Lower leg skin (tissue), 4 donors: ENCODE data around the gene PLEKHG7. TPM values are rescaled to one million over a fixed set of nuclear protein-coding genes. Genes with fewer than 3 reads are reported as not detected.

Source experiments
- DNase-seq, 2 donors: peaks; one replicate each; pipeline ENCODE4 v3.0.0-alpha.2; 2019; ENCODE audit warnings: low spot score in 2 of 2
- H3K4me3 ChIP-seq: fragments of 200-600 bp; sonication (generic); 2 replicates; pipeline ENCODE4 v1.5.1; 2017; ENCODE audit warnings: mild to moderate bottlenecking, low read depth; ENCODE audit not compliant: poor library complexity, severe bottlenecking
- POLR2A ChIP-seq, 2 donors: fragments of 450-650 bp; IDR thresholded peaks; one replicate each; pipeline ENCODE4 v1.6.1; 2016 to 2017; ENCODE audit warnings: antibody characterized with exemption in 2 of 2, mild to moderate bottlenecking in 1 of 2, moderate library complexity in 1 of 2
- WGBS, 2 donors: methylation state at CpG; one replicate each; pipeline ENCODE4 v1.1.5; 2018; 5-methylcytosine and 5-hydroxymethylcytosine counted together
- intact Hi-C: fragments of 100-400 bp; cut with DNase I; formaldehyde crosslinking; loops from one replicate; pipeline ENCODE4 v1.15.0; 2023; ENCODE audit warnings: low total_unique reads
- total RNA-seq, 4 donors: library from RNA; depleted of rRNA; stranded (reverse); fragments of >200 nt; gene quantifications; one replicate each; pipeline ENCODE4 v1.1.0, GENCODE V29; 2016
- TF ChIP-seq, protein P1 (sequence below), 3 donors: fragments of 450-650 bp; IDR thresholded peaks; one replicate each; pipeline ENCODE4 v1.5.1; 2016; ENCODE audit warnings: antibody characterized with exemption in 3 of 3, mild to moderate bottlenecking in 3 of 3, moderate library complexity in 2 of 3

PLEKHG7 gene
- total RNA-seq, 4 donors from 2014 or later: not detected

DNA sequence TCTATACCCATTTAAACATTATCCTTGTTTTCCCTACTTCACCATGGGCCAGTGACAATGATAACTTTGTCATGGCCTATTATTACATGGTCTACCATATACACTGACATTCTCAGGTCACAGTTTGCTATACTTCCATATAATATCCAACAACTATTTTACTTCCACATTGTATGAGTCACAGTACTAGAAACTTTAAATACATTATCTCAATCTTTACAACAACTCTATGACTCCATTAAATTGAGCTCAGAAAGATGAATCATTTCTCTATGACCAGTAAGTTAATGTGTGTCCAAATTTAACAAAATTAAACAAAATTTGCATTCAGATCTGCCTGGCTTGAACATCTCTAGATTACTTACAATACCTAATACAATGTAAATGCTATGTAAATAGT is 93.9 kb downstream of the PLEKHG7 start:
- intact Hi-C loops: loop anchor here (10.0 kb wide), 1 partner anchor 598 kb away; no protein-coding TSS in a partner anchor
- no peak for DNase-seq
- no peak overlapping the region for H3K4me3 ChIP-seq
- TF ChIP-seq, protein P1, sequence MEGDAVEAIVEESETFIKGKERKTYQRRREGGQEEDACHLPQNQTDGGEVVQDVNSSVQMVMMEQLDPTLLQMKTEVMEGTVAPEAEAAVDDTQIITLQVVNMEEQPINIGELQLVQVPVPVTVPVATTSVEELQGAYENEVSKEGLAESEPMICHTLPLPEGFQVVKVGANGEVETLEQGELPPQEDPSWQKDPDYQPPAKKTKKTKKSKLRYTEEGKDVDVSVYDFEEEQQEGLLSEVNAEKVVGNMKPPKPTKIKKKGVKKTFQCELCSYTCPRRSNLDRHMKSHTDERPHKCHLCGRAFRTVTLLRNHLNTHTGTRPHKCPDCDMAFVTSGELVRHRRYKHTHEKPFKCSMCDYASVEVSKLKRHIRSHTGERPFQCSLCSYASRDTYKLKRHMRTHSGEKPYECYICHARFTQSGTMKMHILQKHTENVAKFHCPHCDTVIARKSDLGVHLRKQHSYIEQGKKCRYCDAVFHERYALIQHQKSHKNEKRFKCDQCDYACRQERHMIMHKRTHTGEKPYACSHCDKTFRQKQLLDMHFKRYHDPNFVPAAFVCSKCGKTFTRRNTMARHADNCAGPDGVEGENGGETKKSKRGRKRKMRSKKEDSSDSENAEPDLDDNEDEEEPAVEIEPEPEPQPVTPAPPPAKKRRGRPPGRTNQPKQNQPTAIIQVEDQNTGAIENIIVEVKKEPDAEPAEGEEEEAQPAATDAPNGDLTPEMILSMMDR (IDR thresholded peaks at IDR 0.05): no peak
- no peak for TF ChIP-seq POLR2A (IDR thresholded peaks at IDR 0.05)

DNA sequence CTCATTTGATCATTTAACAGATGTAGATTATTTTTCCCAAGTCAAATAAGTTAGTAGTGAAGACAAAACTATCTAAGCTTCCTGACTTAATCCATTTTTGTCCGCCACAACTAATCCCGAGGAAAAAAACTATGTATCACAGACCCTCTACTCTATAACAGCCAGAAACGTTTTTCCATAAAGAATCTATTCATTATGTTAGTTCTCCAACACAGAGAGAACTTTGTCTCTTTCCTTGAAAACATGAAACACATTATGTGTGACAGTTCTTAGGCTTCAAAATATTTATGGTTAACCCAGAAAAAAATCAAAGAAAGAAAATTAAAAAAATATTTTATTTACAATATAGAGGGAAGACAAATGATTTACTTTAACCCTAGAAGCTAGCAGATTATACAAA is 100.1 kb downstream of the PLEKHG7 start:
- TF ChIP-seq POLR2A (IDR thresholded peaks at IDR 0.05): no peak
- TF ChIP-seq, protein P1 (IDR thresholded peaks at IDR 0.05): no peak
- 72 to 73% methylated on average over 3 of the region's 3 CpGs for WGBS, 2 donors
- intact Hi-C loops: no loop called here
- no peak for DNase-seq
- H3K4me3 ChIP-seq: no peak overlapping the region

DNA sequence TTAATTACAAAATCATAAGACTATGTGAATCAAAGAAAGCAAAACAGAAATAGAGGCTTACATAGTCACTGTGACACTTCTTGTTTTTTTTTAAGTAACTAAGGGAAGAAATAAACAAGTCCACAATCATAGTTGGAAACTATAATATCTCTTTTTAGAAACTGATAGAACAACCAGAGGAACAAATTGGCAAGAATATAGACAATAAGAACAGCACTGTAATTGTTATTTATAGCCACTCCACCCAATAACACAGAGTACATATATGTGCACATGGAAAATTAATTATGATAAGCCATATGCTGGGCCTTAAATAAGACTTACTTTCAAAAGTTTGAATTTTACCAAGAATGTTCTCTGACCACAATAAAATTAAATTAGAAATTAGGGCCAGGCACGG is 101.1 kb downstream of the PLEKHG7 start:
- intact Hi-C loops: no loop called here
- no peak for DNase-seq
- TF ChIP-seq, protein P1 (IDR thresholded peaks at IDR 0.05): no peak
- TF ChIP-seq POLR2A (IDR thresholded peaks at IDR 0.05): no peak
- no peak overlapping the region for H3K4me3 ChIP-seq
- WGBS, 2 donors: 69 to 83% methylated on average over 1 of the region's 1 CpG

DNA sequence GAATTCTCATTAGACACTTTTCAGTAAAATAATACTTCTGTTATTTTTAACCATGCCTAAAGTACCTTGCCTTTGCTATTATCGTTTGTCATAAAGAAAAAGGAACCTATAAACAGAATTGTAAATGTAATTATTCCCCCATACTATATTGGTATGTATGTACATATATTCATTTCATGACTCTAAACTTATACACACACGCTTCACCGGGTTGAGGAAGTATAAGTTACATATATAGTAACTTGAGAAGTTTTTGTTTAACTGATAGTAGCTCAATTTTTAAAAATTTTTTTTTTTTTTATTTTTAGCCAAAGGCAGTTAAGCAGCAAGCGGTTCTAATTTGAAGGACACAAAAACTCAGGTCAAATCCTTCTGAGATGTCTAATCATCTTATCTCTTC is 107.6 kb downstream of the PLEKHG7 start:
- TF ChIP-seq, protein P1 (IDR thresholded peaks at IDR 0.05): no peak
- no peak for TF ChIP-seq POLR2A (IDR thresholded peaks at IDR 0.05)
- no peak overlapping the region for H3K4me3 ChIP-seq
- DNase-seq: no peak
- WGBS, 2 donors: 93 to 98% methylated on average over 4 of the region's 4 CpGs
- intact Hi-C loops: no loop called here

DNA sequence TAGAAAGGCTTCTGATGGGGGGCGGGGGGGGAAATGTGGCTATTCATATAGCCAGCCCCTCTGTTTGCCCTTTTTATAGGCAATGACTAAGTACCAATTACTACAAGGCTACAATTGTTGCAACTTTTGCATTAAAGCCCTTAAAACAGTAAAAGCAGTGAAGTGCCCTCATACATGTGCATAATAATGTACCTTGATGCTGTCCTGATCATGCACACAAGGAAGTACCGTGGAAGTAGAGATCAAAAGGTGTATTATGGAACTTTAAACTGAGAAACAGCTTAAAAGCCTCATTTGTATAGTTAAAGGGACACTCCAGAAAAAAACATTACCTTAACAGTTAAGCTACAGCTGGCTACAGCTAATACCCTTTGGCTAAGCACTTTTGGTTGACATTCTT is 111.8 kb downstream of the PLEKHG7 start:
- DNase-seq: no peak
- intact Hi-C loops: no loop called here
- whole genome bisulfite sequencing, 2 donors: 88 to 91% methylated on average over 2 of the region's 2 CpGs
- no peak for TF ChIP-seq POLR2A (IDR thresholded peaks at IDR 0.05)
- TF ChIP-seq, protein P1 (IDR thresholded peaks at IDR 0.05): no peak
- no peak overlapping the region for H3K4me3 ChIP-seq

DNA sequence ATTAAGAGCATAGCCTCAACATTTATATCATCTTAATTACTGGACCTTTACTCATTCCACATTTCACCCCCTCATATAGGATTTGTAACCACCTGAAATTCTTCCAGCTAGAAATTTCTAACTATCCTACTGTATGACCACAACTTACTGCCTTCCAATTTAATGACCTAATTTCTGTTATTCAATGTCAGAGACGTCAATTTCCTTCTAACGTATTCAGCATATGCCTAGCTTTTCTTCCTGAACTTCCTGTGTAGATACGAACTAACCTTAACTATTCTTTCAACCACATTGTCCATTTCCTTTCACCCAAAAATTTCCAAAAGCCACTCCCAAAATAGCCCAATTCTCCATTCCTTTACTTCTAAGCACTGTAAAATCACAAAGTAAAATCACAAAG is 118.4 kb downstream of the PLEKHG7 start:
- DNase-seq: no peak
- 84 to 92% methylated on average over 3 of the region's 3 CpGs for WGBS, 2 donors
- no peak for TF ChIP-seq POLR2A (IDR thresholded peaks at IDR 0.05)
- TF ChIP-seq, protein P1 (IDR thresholded peaks at IDR 0.05): no peak
- intact Hi-C loops: no loop called here
- no peak overlapping the region for H3K4me3 ChIP-seq
